Tibial artery (tissue), 4 donors: ENCODE measurements around the gene SOX8.

ENCODE experiments used
- DNase-seq, 2 donors: peaks; one replicate each; pipeline ENCODE4 v3.0.0-alpha.2; 2019
- H3K27ac ChIP-seq, 2 donors: fragments of 200-600 bp; sonication (generic) in 1 of 2; 1 replicate in 1 of 2; 2 replicates in 1 of 2; pipeline ENCODE4 v1.5.1; 2018 to 2019; ENCODE audit warnings: mild to moderate bottlenecking in 1 of 2
- H3K27me3 ChIP-seq, 2 donors: fragments of 200-600 bp; sonication (generic) in 1 of 2; one replicate each; pipeline versions ENCODE4 v1.5.1 to v1.6.0; 2016 to 2019
- H3K36me3 ChIP-seq, 3 donors: fragments of 200-600 bp; sonication (generic) in 2 of 3; one replicate each; pipeline ENCODE4 v1.5.1; 2016 to 2019; ENCODE audit warnings: mild to moderate bottlenecking in 2 of 3
- H3K4me1 ChIP-seq, 4 donors: fragments of 200-600 bp; sonication (generic) in 2 of 4; 1 replicate in 3 of 4; 2 replicates in 1 of 4; pipeline ENCODE4 v1.5.1; 2016 to 2019
- H3K4me3 ChIP-seq, 2 donors: fragments of 200-600 bp; sonication (generic) in 1 of 2; 1 replicate in 1 of 2; 2 replicates in 1 of 2; pipeline ENCODE4 v1.5.1; 2018 to 2019; ENCODE audit warnings: mild to moderate bottlenecking in 2 of 2
- H3K9me3 ChIP-seq, 3 donors: fragments of 200-600 bp; sonication (generic) in 1 of 3; one replicate each; pipeline ENCODE4 v1.5.1; 2016 to 2019
- intact Hi-C: fragments of 100-400 bp; cut with DNase I; formaldehyde crosslinking; loops from one replicate; pipeline ENCODE4 v1.15.0; 2023; ENCODE audit warnings: low total_unique reads
- TF ChIP-seq, protein P1 (sequence below), 2 experiments: fragments of 200-600 bp in 1 of 2; fragments of 450-650 bp in 1 of 2; IDR thresholded peaks; one replicate each; pipeline ENCODE4 v1.5.1; 2017 to 2019; ENCODE audit warnings: antibody characterized with exemption in 2 of 2, mild to moderate bottlenecking in 1 of 2, moderate library complexity in 1 of 2

The SOX8 gene

DNA sequence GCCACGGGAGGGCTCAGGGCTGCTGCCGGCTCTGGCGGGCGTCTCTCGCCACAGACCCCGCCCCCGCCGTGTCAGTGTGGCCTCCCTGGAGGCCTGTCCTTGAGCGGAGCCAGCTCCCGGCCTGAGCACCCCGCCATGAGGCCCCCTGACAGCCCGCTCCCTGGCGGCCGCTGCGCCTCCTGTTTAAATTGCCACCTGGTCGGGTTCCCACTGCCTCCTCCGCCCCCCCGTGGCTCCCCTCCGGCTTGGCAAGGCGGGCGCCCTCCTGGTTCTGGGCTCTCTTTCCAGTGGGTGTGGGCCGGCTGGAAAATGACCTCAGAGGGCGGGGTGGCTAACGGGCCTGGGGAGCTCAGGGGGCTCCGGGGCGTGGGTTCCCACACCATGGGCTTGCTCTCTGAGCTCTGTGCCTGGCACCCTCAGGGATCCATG, 48.9 kb downstream of the SOX8 start:
- Histone ChIP-seq H3K27me3 (peaks cover 0 to 55% of the 10 kb centered on the region in 2 donors), H3K27ac (no peak overlapping the region), H3K4me3 (no peak overlapping the region), H3K36me3 (no peaks in the 10 kb centered on the region), H3K4me1 (peaks cover 0 to 10% (median 3%) of the 10 kb centered on the region in 4 donors), H3K9me3 (no peaks in the 10 kb centered on the region)
- intact Hi-C loops, result loop anchor here (10.0 kb wide), 1 partner anchor 244 kb away; no protein-coding TSS in a partner anchor
- DNase-seq, result no peak
- TF ChIP-seq, protein P1, sequence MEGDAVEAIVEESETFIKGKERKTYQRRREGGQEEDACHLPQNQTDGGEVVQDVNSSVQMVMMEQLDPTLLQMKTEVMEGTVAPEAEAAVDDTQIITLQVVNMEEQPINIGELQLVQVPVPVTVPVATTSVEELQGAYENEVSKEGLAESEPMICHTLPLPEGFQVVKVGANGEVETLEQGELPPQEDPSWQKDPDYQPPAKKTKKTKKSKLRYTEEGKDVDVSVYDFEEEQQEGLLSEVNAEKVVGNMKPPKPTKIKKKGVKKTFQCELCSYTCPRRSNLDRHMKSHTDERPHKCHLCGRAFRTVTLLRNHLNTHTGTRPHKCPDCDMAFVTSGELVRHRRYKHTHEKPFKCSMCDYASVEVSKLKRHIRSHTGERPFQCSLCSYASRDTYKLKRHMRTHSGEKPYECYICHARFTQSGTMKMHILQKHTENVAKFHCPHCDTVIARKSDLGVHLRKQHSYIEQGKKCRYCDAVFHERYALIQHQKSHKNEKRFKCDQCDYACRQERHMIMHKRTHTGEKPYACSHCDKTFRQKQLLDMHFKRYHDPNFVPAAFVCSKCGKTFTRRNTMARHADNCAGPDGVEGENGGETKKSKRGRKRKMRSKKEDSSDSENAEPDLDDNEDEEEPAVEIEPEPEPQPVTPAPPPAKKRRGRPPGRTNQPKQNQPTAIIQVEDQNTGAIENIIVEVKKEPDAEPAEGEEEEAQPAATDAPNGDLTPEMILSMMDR (IDR thresholded peaks at IDR 0.05), result no peak

DNA sequence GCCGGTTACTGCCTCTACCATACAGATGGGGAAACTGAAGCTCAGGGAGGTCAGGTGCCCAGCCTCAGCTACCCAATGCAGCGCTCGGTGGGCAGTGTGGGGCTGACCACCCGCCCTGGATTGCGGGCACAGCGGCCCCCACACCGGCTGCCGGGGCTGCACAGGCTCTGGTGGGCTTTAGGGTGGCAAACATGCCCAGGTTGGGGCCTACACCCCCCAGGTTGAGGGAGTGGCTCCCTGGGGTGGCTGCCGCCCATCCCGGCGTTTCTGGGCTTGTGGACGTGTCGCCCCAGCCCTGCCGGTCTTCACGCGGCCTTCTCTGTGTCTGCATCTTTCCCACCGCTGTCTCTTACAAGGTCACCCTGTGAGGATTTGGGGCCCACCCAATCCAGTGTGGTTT, 50.1 kb downstream of the SOX8 start:
- intact Hi-C loops, result loop anchor here (10.0 kb wide), 1 partner anchor 243 kb away; no protein-coding TSS in a partner anchor

DNA sequence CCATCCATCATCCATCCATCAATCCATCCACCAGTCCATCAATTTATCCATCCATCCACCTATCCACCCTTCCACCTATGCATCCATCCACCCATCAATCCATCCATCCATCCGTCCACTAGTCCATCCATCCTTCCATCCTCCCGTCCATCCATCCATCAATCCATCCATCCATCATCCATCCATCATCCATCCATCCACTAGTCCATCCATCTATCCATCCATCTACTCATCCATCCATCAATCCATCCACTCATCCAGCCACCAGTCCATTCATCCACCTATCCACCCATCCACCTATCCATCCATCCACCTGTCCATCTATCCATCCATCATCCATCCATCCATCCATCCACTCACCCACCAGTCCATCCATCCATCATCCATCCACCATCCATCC, 51.0 kb downstream of the SOX8 start:
- Histone ChIP-seq H3K27ac (no peak overlapping the region), H3K9me3 (no peaks in the 10 kb centered on the region), H3K4me1 (peaks cover 0 to 10% (median 3%) of the 10 kb centered on the region in 4 donors), H3K4me3 (no peak overlapping the region), H3K27me3 (peaks cover 0 to 74% of the 10 kb centered on the region in 2 donors), H3K36me3 (no peaks in the 10 kb centered on the region)
- DNase-seq, result no peak
- intact Hi-C loops, result loop anchor here (10.0 kb wide), 1 partner anchor 242 kb away; no protein-coding TSS in a partner anchor
- TF ChIP-seq, protein P1 (IDR thresholded peaks at IDR 0.05), result no peak

More for the DNA sequence above, 50.1 kb downstream of the SOX8 start:
- H3K27ac ChIP-seq, result no peak overlapping the region
- H3K9me3 ChIP-seq, result no peaks in the 10 kb centered on the region
- H3K27me3 ChIP-seq, result peaks cover 0 to 66% of the 10 kb centered on the region in 2 donors
- TF ChIP-seq, protein P1 (IDR thresholded peaks at IDR 0.05), result no peak
- no peaks in the 10 kb centered on the region for H3K36me3 ChIP-seq
- no peak for DNase-seq
- peaks cover 0 to 10% (median 3%) of the 10 kb centered on the region in 4 donors for H3K4me1 ChIP-seq
- no peak overlapping the region for H3K4me3 ChIP-seq

DNA sequence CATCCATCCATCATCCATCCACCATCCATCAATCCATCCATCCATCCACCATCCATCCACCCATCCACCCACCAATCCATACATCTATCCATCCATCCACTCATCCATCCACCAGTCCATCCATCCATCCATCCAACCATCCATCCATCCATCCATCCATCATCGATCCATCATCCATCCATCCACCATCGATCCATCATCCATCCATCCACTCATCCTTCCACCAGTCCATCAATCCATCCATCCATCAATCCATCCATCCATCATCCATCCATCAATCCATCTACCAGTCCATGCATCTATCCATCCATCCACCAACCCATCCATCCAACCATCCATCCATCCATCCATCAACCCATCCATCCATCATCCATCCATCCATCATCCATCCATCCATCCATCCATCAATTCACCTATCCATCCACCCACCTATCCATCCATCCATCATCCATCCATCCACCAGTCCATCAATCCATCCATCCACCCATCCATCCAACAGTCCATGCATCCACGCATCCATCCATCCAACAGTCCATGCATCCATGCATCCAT, 51.6 kb downstream of the SOX8 start:
- no peaks in the 10 kb centered on the region for H3K36me3 ChIP-seq
- TF ChIP-seq, protein P1 (IDR thresholded peaks at IDR 0.05), result no peak
- DNase-seq, result no peak
- H3K4me3 ChIP-seq, result no peak overlapping the region
- intact Hi-C loops, result loop anchor here (10.0 kb wide), 1 partner anchor 242 kb away; no protein-coding TSS in a partner anchor
- no peak overlapping the region for H3K27ac ChIP-seq
- H3K4me1 ChIP-seq, result peaks cover 0 to 6% (median 3%) of the 10 kb centered on the region in 4 donors
- H3K27me3 ChIP-seq, result peaks cover 0 to 74% of the 10 kb centered on the region in 2 donors
- no peaks in the 10 kb centered on the region for H3K9me3 ChIP-seq

DNA sequence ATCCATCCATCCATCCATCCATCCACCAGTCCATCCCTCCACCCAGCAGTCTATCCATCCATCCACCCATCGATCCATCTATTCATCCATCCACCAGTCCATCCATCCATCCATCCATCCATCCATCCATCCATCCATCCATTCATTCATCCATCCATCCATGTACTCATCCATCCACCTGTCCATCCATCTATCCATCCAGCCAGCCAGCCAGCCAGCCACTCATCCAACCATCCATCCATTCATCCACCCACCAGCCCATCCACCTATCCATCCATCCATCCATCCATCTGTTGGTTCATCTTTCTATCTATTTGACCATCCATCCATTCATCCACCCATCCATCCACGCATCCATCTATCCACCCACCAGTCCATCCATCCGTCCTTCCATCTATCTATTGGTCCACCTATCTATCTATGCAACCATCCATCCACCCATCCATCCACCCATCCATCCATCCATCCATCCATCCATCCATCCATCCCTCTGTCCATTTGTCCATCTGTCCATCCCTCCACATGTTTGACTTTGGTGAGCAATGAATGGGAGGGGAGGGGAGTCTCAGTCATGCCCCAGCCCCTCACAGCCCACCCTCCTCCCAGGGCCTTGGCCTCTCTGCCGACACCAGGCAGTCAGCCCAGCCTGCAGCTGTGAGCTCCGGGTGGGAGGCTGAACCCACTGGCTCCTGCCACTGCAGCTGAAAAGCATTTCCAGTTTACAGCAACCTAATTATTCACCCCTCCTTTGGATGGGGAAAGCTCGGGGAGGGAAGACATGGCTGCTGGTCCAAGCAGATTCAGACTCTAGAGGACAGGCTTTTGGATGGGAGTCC, 52.9 kb downstream of the SOX8 start:
- peaks cover 0 to 6% (median 3%) of the 10 kb centered on the region in 4 donors for H3K4me1 ChIP-seq
- H3K9me3 ChIP-seq, result no peaks in the 10 kb centered on the region
- no peak for DNase-seq
- TF ChIP-seq, protein P1 (IDR thresholded peaks at IDR 0.05), result no peak
- H3K36me3 ChIP-seq, result no peaks in the 10 kb centered on the region
- intact Hi-C loops, result loop anchor here (10.0 kb wide), 1 partner anchor 240 kb away; no protein-coding TSS in a partner anchor
- H3K27ac ChIP-seq, result no peak overlapping the region
- peaks cover 0 to 75% of the 10 kb centered on the region in 2 donors for H3K27me3 ChIP-seq
- no peak overlapping the region for H3K4me3 ChIP-seq
